GM23338 (cell line): Measurements from ENCODE around the gene FOXP4. TPM values are rescaled to one million over a fixed set of nuclear protein-coding genes. Genes with fewer than 3 reads are reported as not detected.

ENCODE experiments used
- ATAC-seq: fragments of 200-7000 bp; cut with Tn5 transposase; 3 replicates; pipeline ENCODE4 v1.9.1; 2020
- DNase-seq: peaks from one replicate; pipeline ENCODE4 v3.0.0-alpha.2; 2015; ENCODE audit warnings: low spot score
- H2AFZ ChIP-seq: fragments of 200-600 bp; sonication (generic); 2 replicates; pipeline ENCODE4 v1.8.0; 2016; ENCODE audit warnings: antibody characterized with exemption, mild to moderate bottlenecking, moderate library complexity
- H3F3A ChIP-seq: fragments of 200-600 bp; sonication (generic); replicated peaks from 2 replicates; pipeline ENCODE4 v1.8.0; 2017; ENCODE audit warnings: antibody characterized with exemption, mixed run types, low read depth
- H3K27ac ChIP-seq: fragments of 200-600 bp; sonication (generic); 2 replicates; pipeline ENCODE4 v1.6.1; 2016; ENCODE audit warnings: low read depth
- H3K27me3 ChIP-seq: fragments of 200-600 bp; sonication (generic); 2 replicates; pipeline ENCODE4 v1.8.0; 2016; ENCODE audit warnings: mild to moderate bottlenecking, mixed run types, moderate library complexity; ENCODE audit not compliant: insufficient read depth
- H3K36me3 ChIP-seq: fragments of 200-600 bp; sonication (generic); 2 replicates; pipeline ENCODE4 v1.8.0; 2016; ENCODE audit warnings: mild to moderate bottlenecking; ENCODE audit not compliant: insufficient read depth
- H3K4me1 ChIP-seq: fragments of 200-600 bp; sonication (generic); 2 replicates; pipeline ENCODE4 v1.8.0; 2016; ENCODE audit warnings: mild to moderate bottlenecking, moderate library complexity; ENCODE audit not compliant: insufficient read depth
- H3K4me2 ChIP-seq: fragments of 200-600 bp; sonication (generic); 2 replicates; pipeline ENCODE4 v1.7.1; 2017; ENCODE audit warnings: mixed run types
- H3K4me3 ChIP-seq: fragments of 200-600 bp; sonication (generic); 2 replicates; pipeline ENCODE4 v1.6.1; 2016; ENCODE audit warnings: mixed run types
- H3K79me2 ChIP-seq: fragments of 200-600 bp; sonication (generic); replicated peaks from 2 replicates; pipeline ENCODE4 v1.8.0; 2017; ENCODE audit warnings: mild to moderate bottlenecking; ENCODE audit not compliant: insufficient read depth
- H3K9me2 ChIP-seq: fragments of 200-600 bp; sonication (generic); 2 replicates; pipeline ENCODE4 v1.8.0; 2017; ENCODE audit not compliant: insufficient read depth
- H4K20me1 ChIP-seq: fragments of 200-600 bp; sonication (generic); replicated peaks from 2 replicates; pipeline ENCODE4 v1.8.0; 2017; ENCODE audit warnings: mild to moderate bottlenecking; ENCODE audit not compliant: insufficient read depth
- H3K27ac Mint-ChIP-seq: 2 replicates; pipeline ENCODE4 v1.8.0; 2020; ENCODE audit warnings: inconsistent platforms, mild to moderate bottlenecking, moderate library complexity, mixed read lengths
- H3K27me3 Mint-ChIP-seq: 3 replicates; pipeline ENCODE4 v1.8.0; 2022; ENCODE audit warnings: low read depth, mild to moderate bottlenecking, moderate library complexity, mixed read lengths, inconsistent platforms; ENCODE audit not compliant: insufficient read depth, poor library complexity
- H3K36me3 Mint-ChIP-seq: 3 replicates; pipeline ENCODE4 v1.8.0; 2021; ENCODE audit warnings: low read depth, mild to moderate bottlenecking, inconsistent platforms, moderate library complexity, mixed read lengths
- H3K4me1 Mint-ChIP-seq: 3 replicates; pipeline ENCODE4 v1.8.0; 2020; ENCODE audit warnings: mild to moderate bottlenecking, inconsistent platforms, mixed read lengths
- H3K4me3 Mint-ChIP-seq: 3 replicates; pipeline ENCODE4 v1.8.0; 2021; ENCODE audit warnings: moderate library complexity, mild to moderate bottlenecking, inconsistent platforms, mixed read lengths
- H3K9me3 Mint-ChIP-seq: 3 replicates; pipeline ENCODE4 v1.8.0; 2020; ENCODE audit warnings: moderate library complexity, mild to moderate bottlenecking, inconsistent platforms, mixed read lengths
- CREB1 ChIP-seq: fragments of 250-450 bp; sonication (Bioruptor Pico); IDR thresholded peaks from 2 replicates; pipeline ENCODE4 v1.5.0; 2020; ENCODE audit warnings: low read depth, mild to moderate bottlenecking, moderate library complexity
- CTCF ChIP-seq, 2 experiments: fragments of 200-600 bp in 1 of 2; sonication (generic) in 1 of 2; conservative IDR thresholded peaks; 2 replicates each; pipeline versions ENCODE4 v1.5.1 to v1.6.1; 2016 to 2017; ENCODE audit warnings: antibody characterized with exemption in 2 of 2, low read depth in 2 of 2, mild to moderate bottlenecking in 2 of 2, moderate library complexity in 1 of 2
- ETS1 ChIP-seq: IDR thresholded peaks from 2 replicates; pipeline ENCODE4 v1.6.1; 2016; ENCODE audit warnings: antibody characterized with exemption
- EZH2 ChIP-seq: fragments of 200-600 bp; sonication (generic); IDR thresholded peaks from one replicate; pipeline ENCODE4 v1.8.0; 2017; ENCODE audit warnings: antibody characterized with exemption, mild to moderate bottlenecking, low read depth; ENCODE audit not compliant: unreplicated experiment
- EZH2phosphoT487 ChIP-seq: fragments of 200-600 bp; sonication (generic); IDR thresholded peaks from one replicate; pipeline ENCODE4 v1.8.1; 2018; ENCODE audit warnings: antibody characterized with exemption; ENCODE audit not compliant: unreplicated experiment
- JUNB ChIP-seq: IDR thresholded peaks from one replicate; pipeline ENCODE4 v1.6.1; 2016; ENCODE audit warnings: antibody characterized with exemption; ENCODE audit not compliant: unreplicated experiment
- NANOG ChIP-seq: IDR thresholded peaks from 2 replicates; pipeline ENCODE4 v1.6.1; 2016; ENCODE audit warnings: antibody characterized with exemption, borderline replicate concordance
- POLR2AphosphoS5 ChIP-seq: IDR thresholded peaks from 2 replicates; pipeline ENCODE4 v1.6.1; 2016; ENCODE audit warnings: antibody characterized with exemption, low read depth
- STAT1 ChIP-seq: IDR thresholded peaks from one replicate; pipeline ENCODE4 v1.6.1; 2016; ENCODE audit warnings: antibody characterized with exemption; ENCODE audit not compliant: unreplicated experiment
- ZNF114 ChIP-seq: fragments of 250-450 bp; sonication (Bioruptor Pico); IDR thresholded peaks from 2 replicates; pipeline ENCODE4 v1.5.0; 2020; ENCODE audit warnings: mild to moderate bottlenecking, moderate library complexity
- ZNF331 ChIP-seq: fragments of 250-450 bp; sonication (Bioruptor Pico); IDR thresholded peaks from 2 replicates; pipeline ENCODE4 v1.5.0; 2020; ENCODE audit warnings: low read depth, mild to moderate bottlenecking, moderate library complexity
- ZNF462 ChIP-seq: fragments of 250-450 bp; sonication (Bioruptor Pico); IDR thresholded peaks from 2 replicates; pipeline ENCODE4 v1.5.0; 2020; ENCODE audit warnings: mild to moderate bottlenecking, moderate library complexity
- polyA plus RNA-seq: library from polyadenylated mRNA; unstranded; fragments of >200 nt; fragmentation: Nextera tagmentation; extraction: Ambion mirVana; gene quantifications from 2 replicates; pipeline ENCODE4 v1.2.1, GENCODE V29; 2016
- total RNA-seq: library from RNA; depleted of rRNA; stranded (reverse); fragments of >200 nt; shearing (Covaris generic); gene quantifications from 2 replicates; pipeline ENCODE4 v1.2.3, GENCODE V29; 2014

The FOXP4 gene
- total and polyA plus RNA-seq, 2 experiments from 2014 or later = 5.1 to 13.5 TPM

GRCh38 chr6:41515995-41516394 lies 30.2 kb upstream of the FOXP4 start (continued):
- no peak for TF ChIP-seq ZNF462 (CRISPR knock-in tag)

- H3K4me1 Mint-ChIP-seq = peaks cover 31% of the 10 kb centered on the region
- H3K27ac ChIP-seq = no peak overlapping the region
- no peak overlapping the region for H3K4me3 Mint-ChIP-seq
- no peaks in the 10 kb centered on the region; the same call in 1 of the 2 replicates for H3K36me3 ChIP-seq
- no peak overlapping the region for H3K27ac Mint-ChIP-seq
- H2AFZ ChIP-seq = no peak overlapping the region; the same call in 1 of the 2 replicates
- DNase-seq = peak; percentile 81
- no peaks in the 10 kb centered on the region; the same call in 2 of the 3 replicates for H3K36me3 Mint-ChIP-seq
- peaks cover 7% of the 10 kb centered on the region for H3K9me2 ChIP-seq
- H4K20me1 ChIP-seq = no peaks in the 10 kb centered on the region
- no peak overlapping the region for H3K4me3 ChIP-seq
- peaks cover 34% of the 10 kb centered on the region for H3K27me3 Mint-ChIP-seq
- H3K4me1 ChIP-seq = peaks cover 12% of the 10 kb centered on the region
- H3K9me3 Mint-ChIP-seq = no peaks in the 10 kb centered on the region
- no peaks in the 10 kb centered on the region for H3K79me2 ChIP-seq
- TF ChIP-seq JUNB (peak; percentile 67), NANOG (no peak)
- peaks cover 18% of the 10 kb centered on the region for H3K27me3 ChIP-seq
- peaks cover 8% of the 10 kb centered on the region; the same call in 1 of the 2 replicates for H3F3A ChIP-seq
- H3K4me2 ChIP-seq = peak overlapping the region; percentile 60; the same call in 1 of the 2 replicates
- ATAC-seq = peak; percentile 87
Measured at GRCh38 chr6:41518118-41518517, 28.1 kb upstream of the FOXP4 start.

- H3K79me2 ChIP-seq = no peaks in the 10 kb centered on the region
- peaks cover 33% of the 10 kb centered on the region for H3K4me1 Mint-ChIP-seq
- H4K20me1 ChIP-seq = no peaks in the 10 kb centered on the region
- peaks cover 9% of the 10 kb centered on the region for H3K27me3 ChIP-seq
- no peak overlapping the region for H3K27ac Mint-ChIP-seq
- H3K9me2 ChIP-seq = peaks cover 7% of the 10 kb centered on the region
- H3K27ac ChIP-seq = no peak overlapping the region
- DNase-seq (no peak), ATAC-seq (no peak)
- no peaks in the 10 kb centered on the region; the same call in 1 of the 2 replicates for H3K36me3 ChIP-seq
- no peak overlapping the region for H3K4me2 ChIP-seq
- peaks cover 32% of the 10 kb centered on the region for H3K27me3 Mint-ChIP-seq
- H3K4me3 ChIP-seq = no peak overlapping the region
- H3F3A ChIP-seq = peaks cover 9% of the 10 kb centered on the region; the same call in 1 of the 2 replicates
- H3K36me3 Mint-ChIP-seq = no peaks in the 10 kb centered on the region; the same call in 2 of the 3 replicates
- no peak overlapping the region for H2AFZ ChIP-seq
- peaks cover 12% of the 10 kb centered on the region for H3K4me1 ChIP-seq
- H3K4me3 Mint-ChIP-seq = no peak overlapping the region
- H3K9me3 Mint-ChIP-seq = no peaks in the 10 kb centered on the region
- TF ChIP-seq POLR2AphosphoS5 (no peak), ETS1 (no peak), EZH2 (no peak), CTCF (conservative IDR thresholded peaks at IDR 0.05; ENCODE audit: low read depth in 2 of 2) (no peak), CREB1 (CRISPR knock-in tag) (no peak), NANOG (no peak), ZNF114 (no peak), EZH2phosphoT487 (no peak), JUNB (no peak), ZNF331 (CRISPR knock-in tag) (no peak), STAT1 (no peak)
Measured at GRCh38 chr6:41519305-41519744, 26.9 kb upstream of the FOXP4 start.
